Measurements from ENCODE around the gene NCOA1. TPM values are rescaled to one million over a fixed set of nuclear protein-coding genes. Genes with fewer than 3 reads are reported as not detected.

The NCOA1 gene
- polyA plus RNA-seq, 1 of the 3 experiments (the other 2 are of a cell fraction) = 10.7 TPM

- H3K9me2 ChIP-seq = no peaks in the 10 kb centered on the region
- no peak overlapping the region for H3K9ac ChIP-seq
- POLR2A ChIA-PET = no interaction called here
- H3K36me3 ChIP-seq (replicated peaks in 1 of 2; ENCODE audit: control insufficient read depth in 1 of 2, insufficient read depth in 2 of 2, low read length in 1 of 2) = peaks cover 34 to 40% of the 10 kb centered on the region in 2 experiments
- CTCF ChIA-PET = no interaction called here
- no peaks in the 10 kb centered on the region for H4K20me1 ChIP-seq (ENCODE audit: insufficient read depth)
- H3K9me3 ChIP-seq = no peaks in the 10 kb centered on the region
- DNase-seq = no peak
- WGBS (ENCODE audit: low lambda C conversion rate) = 95% methylated on average over 7 of the region's 7 CpGs
- H3K27me3 ChIP-seq (ENCODE audit: insufficient read depth) = no peaks in the 10 kb centered on the region
- H3K27ac ChIP-seq (ENCODE audit: low read depth in 2 of 2, low read length in 1 of 2) = no peak overlapping the region
- peaks cover 0 to 23% of the 10 kb centered on the region in 2 experiments; a peak in 1 of 4 replicates for H3K4me1 ChIP-seq (ENCODE audit: control insufficient read depth in 1 of 2, insufficient read depth in 2 of 2, low read depth in 1 of 2, low read length in 1 of 2)
- H3K79me2 ChIP-seq (ENCODE audit: insufficient read depth) = no peaks in the 10 kb centered on the region
- no peak overlapping the region for H3K4me3 ChIP-seq (ENCODE audit: low read depth in 2 of 2, low read length in 1 of 2)
- no peak overlapping the region for H3K4me2 ChIP-seq
- peaks cover 11% of the 10 kb centered on the region for H3F3A ChIP-seq (replicated peaks; ENCODE audit: insufficient read depth)
- no peak for TF ChIP-seq NFIC (IDR thresholded peaks at IDR 0.05; ENCODE audit: borderline replicate concordance)
- TF ChIP-seq FOXJ3 (CRISPR knock-in tag; IDR thresholded peaks at IDR 0.05) = no peak
- TF ChIP-seq RFX5 (IDR thresholded peaks at IDR 0.05; ENCODE audit: low read length) = no peak
- TF ChIP-seq GATA2 (CRISPR knock-in tag; IDR thresholded peaks at IDR 0.05) = no peak
- no peak for TF ChIP-seq FOSL2 (IDR thresholded peaks at IDR 0.05; ENCODE audit: borderline replicate concordance, low read depth)
- no peak for TF ChIP-seq CTCF (IDR thresholded peaks at IDR 0.05)
- TF ChIP-seq MAX (IDR thresholded peaks at IDR 0.05; ENCODE audit: low read depth) = no peak
- no peak for TF ChIP-seq IRF3 (IDR thresholded peaks at IDR 0.05; ENCODE audit: low read depth, low read length)
- TF ChIP-seq MEF2A (IDR thresholded peaks at IDR 0.05; ENCODE audit: borderline replicate concordance, low read depth) = no peak
- no peak for TF ChIP-seq RAD21 (IDR thresholded peaks at IDR 0.05; ENCODE audit: low read length)
- no peak for TF ChIP-seq EP300 (IDR thresholded peaks at IDR 0.05; ENCODE audit: borderline replicate concordance in 1 of 2, low read depth in 1 of 2, low read length in 1 of 2)
- no peak overlapping the region for H2AFZ ChIP-seq (ENCODE audit: low read depth)
These were observed 239.4 kb downstream of the NCOA1 start for GRCh38 chr2:24730481-24730880.

GRCh38 chr2:24731040-24731439 lies 240.0 kb downstream of the NCOA1 start:
- ChIA-PET POLR2A (no interaction called here), CTCF (no interaction called here)
- TF ChIP-seq CHD2 (IDR thresholded peaks at IDR 0.05; ENCODE audit: low read length, partially characterized antibody) (no peak), NRF1 (IDR thresholded peaks at IDR 0.05; ENCODE audit: low read depth, low read length) (no peak), GABPA (IDR thresholded peaks at IDR 0.05; ENCODE audit: low read depth) (no peak), FOXJ3 (CRISPR knock-in tag; IDR thresholded peaks at IDR 0.05) (no peak), POLR2AphosphoS5 (IDR thresholded peaks at IDR 0.05; ENCODE audit: low read depth, low read length) (no peak), EP300 (IDR thresholded peaks at IDR 0.05; ENCODE audit: borderline replicate concordance in 1 of 2, low read depth in 1 of 2, low read length in 1 of 2) (no peak), SMC3 (IDR thresholded peaks at IDR 0.05; ENCODE audit: low read depth, low read length) (no peak), RAD21 (IDR thresholded peaks at IDR 0.05; ENCODE audit: low read length) (no peak), IRF3 (IDR thresholded peaks at IDR 0.05; ENCODE audit: low read depth, low read length) (no peak), RFX5 (IDR thresholded peaks at IDR 0.05; ENCODE audit: low read length) (no peak), MEF2A (IDR thresholded peaks at IDR 0.05; ENCODE audit: borderline replicate concordance, low read depth) (no peak)
- H3K4me2 ChIP-seq = no peak overlapping the region
- no peak overlapping the region for H2AFZ ChIP-seq (ENCODE audit: low read depth)
- no peak overlapping the region for H3K9ac ChIP-seq
- no peaks in the 10 kb centered on the region for H4K20me1 ChIP-seq (ENCODE audit: insufficient read depth)
- H3K9me2 ChIP-seq = no peaks in the 10 kb centered on the region
- no peak for DNase-seq
- H3K27ac ChIP-seq (ENCODE audit: low read depth in 2 of 2, low read length in 1 of 2) = no peak overlapping the region
- peaks cover 34 to 40% of the 10 kb centered on the region in 2 experiments for H3K36me3 ChIP-seq (replicated peaks in 1 of 2; ENCODE audit: control insufficient read depth in 1 of 2, insufficient read depth in 2 of 2, low read length in 1 of 2)
- peaks cover 0 to 23% of the 10 kb centered on the region in 2 experiments; a peak in 1 of 4 replicates for H3K4me1 ChIP-seq (ENCODE audit: control insufficient read depth in 1 of 2, insufficient read depth in 2 of 2, low read depth in 1 of 2, low read length in 1 of 2)
- H3K27me3 ChIP-seq (ENCODE audit: insufficient read depth) = no peaks in the 10 kb centered on the region
- no peak overlapping the region for H3K4me3 ChIP-seq (ENCODE audit: low read depth in 2 of 2, low read length in 1 of 2)
- no peaks in the 10 kb centered on the region for H3K79me2 ChIP-seq (ENCODE audit: insufficient read depth)
- peaks cover 11% of the 10 kb centered on the region for H3F3A ChIP-seq (replicated peaks; ENCODE audit: insufficient read depth)
- H3K9me3 ChIP-seq = no peaks in the 10 kb centered on the region
